HL-60 (cell line): ENCODE measurements around the gene SUCO.

Experiments
- CTCF ChIP-seq: IDR thresholded peaks from one replicate; pipeline ENCODE4 v1.5.1; 2011; ENCODE audit warnings: low read length, control low read depth, inconsistent platforms; ENCODE audit not compliant: insufficient read depth
- POLR2AphosphoS5 ChIP-seq: IDR thresholded peaks from 2 replicates; pipeline ENCODE4 v1.6.1; 2012; ENCODE audit warnings: low read depth

GRCh38 chr1:172530000-172530399 is 3.0 kb upstream of the SUCO start:
- no peak for TF ChIP-seq POLR2AphosphoS5
- TF ChIP-seq CTCF: no peak
